GM18511 (cell line): ENCODE measurements around the gene MAN2A1.
"Not testable (repeated sequence)": the region's sequence is repeated elsewhere in the genome, so short reads cannot be mapped to it uniquely, and the experiment has no call there.

Experiments
- ATAC-seq: cut with Tn5 transposase; IDR thresholded peaks from one replicate; pipeline ENCODE4 v1.9.1; 2021; ENCODE audit warnings: mild to moderate bottlenecking, moderate library complexity; ENCODE audit not compliant: unreplicated experiment

Gene MAN2A1

DNA sequence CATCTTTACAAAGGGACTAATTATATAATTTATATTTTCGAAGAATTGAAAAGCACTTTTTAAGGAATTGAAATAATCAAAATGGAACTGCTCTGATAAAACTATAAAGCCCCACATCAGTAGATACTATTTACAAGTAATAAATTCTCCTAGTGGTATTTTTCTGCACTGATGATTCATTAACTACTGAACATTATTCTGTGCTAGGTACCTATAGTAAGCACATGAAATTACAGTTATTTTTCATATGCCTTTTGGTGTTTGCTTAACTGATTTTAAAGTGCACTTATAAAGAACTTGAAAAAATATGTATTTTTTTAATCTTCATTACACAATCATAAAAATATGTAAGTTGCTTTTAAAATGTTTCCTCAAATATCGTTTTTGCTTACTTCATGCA is 123.0 kb downstream of the MAN2A1 start:
- ATAC-seq: no peak

GRCh38 chr5:109816732-109817131 is 127.0 kb downstream of the MAN2A1 start:
- ATAC-seq: no peak

DNA sequence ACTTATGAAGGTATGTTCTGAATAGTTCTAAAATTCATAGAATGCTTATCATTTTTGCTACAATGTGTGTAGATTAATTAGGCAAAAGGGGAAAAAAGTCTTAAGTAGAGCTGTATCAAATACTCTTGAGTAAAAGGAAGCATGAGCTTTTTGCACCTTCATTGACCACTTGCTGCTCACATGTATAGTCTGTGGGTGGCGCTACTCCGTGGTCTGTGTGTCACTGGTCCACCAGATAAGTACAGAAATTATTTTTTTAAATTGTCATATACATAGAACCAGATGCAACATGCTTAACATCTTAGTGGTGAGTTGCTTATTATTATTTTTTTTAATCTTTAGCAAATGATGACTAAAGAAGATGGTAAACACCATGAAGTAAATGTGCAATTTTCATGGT is 130.2 kb downstream of the MAN2A1 start:
- no peak for ATAC-seq

- no peak for ATAC-seq
Observed at GRCh38 chr5:109823597-109823996, 133.9 kb downstream of the MAN2A1 start.

- no peak for ATAC-seq
Observed at GRCh38 chr5:109825450-109825849, 135.7 kb downstream of the MAN2A1 start.

GRCh38 chr5:109826426-109826825 is 136.7 kb downstream of the MAN2A1 start:
- ATAC-seq: no peak

DNA sequence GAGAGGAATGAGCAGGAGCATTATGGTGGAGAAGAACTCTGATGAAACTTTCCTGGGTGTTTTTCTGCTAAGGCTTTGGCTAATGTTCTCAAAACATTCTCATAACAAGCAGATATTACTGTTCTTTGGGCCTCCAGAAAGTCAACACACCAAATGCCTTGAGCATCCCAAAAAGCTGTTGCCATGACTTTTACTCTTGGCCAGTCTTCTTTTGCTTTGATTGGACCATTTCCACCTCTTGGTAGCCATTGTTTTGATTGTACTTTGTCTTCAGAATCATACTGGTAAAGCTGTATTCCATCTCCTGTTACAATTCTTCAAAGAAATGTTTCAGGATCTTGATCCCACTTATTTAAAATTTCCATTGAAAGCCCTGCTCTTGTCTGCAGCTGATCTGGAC is 139.6 kb downstream of the MAN2A1 start:
- ATAC-seq: no peak

DNA sequence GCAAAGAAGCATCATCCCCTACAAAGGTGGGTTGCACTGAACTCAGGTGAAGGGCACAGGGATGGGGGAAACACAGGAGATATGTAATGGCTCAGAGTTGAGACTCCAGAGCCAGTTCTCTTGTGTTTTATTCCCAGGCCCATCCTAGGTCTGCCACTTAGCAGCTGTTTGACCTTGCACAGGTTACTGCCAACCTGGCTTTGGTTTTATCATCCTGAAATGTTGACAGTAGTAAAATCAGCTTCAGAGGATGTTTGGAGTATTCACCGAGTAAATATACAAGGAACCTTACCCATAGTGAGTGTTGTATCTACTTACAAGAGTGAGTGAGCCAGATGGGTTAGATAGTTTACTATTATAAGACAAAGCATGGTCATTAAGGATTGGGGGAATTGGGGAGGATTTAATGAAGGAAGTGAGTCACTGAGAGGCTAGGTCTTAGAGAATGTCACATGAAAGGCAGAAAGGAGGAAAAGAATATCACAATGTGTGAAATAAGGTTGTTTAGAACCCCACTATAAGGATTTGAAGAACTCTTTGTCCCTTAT is 141.3 kb downstream of the MAN2A1 start:
- no peak for ATAC-seq

DNA sequence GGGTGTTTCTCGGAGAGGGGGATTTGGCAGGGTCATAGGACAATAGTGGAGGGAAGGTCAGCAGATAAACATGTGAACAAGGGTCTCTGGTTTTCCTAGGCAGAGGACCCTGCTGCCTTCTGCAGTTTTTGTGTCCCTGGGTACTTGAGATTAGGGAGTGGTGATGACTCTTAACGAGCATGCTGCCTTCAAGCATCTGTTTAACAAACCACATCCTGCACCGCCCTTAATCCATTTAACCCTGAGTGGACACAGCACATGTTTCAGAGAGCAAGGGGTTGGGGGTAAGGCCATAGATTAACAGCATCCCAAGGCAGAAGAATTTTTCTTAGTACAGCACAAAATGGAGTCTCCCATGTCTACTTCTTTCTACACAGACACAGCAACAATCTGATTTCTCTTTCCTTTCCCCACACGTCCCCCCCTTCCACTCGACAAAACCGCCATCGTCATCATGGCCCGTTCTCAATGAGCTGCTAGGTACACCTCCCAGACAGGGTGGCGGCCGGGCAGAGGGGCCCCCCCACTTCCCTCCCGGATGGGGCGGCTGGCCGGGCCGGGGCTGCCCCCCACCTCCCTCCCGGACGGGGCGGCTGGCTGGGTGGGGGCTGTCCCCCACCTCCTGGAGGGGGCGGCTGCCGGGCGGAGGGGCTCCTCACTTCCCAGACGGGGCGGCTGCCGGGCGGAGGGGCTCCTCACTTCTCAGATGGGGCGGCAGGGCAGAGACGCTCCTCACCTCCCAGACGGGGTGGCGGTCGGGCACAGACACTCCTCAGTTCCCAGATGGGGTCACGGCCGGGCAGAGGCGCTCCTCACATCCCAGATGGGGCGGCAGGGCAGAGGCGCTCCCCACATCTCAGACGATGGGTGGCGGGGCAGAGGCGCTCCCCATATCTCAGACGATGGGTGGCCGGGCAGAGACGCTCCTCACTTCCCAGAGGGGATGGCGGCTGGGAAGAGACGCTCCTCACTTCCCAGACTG is 142.8 kb downstream of the MAN2A1 start:
- not testable (repeated sequence) for ATAC-seq

GRCh38 chr5:109833946-109834345 is 144.2 kb downstream of the MAN2A1 start:
- no peak for ATAC-seq

DNA sequence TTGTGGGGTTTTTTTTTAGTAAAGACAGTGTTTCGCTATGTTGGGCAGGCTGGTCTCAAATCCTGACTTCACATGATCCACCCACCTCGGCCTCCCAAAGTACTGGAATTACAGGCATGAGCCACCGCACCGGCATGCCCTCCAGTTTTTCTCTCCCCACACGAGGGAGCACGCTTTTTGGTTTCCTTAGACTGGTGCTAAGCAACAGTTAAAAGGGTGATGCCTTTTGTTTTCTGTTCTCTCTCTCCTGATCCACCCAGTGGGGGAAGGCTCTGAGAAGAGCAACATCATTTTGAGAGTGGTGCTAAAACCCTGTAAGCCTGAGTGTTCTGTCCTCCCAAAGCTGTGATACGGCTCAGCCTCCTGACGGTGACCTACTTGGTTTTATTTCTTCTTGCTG is 146.6 kb downstream of the MAN2A1 start:
- no peak for ATAC-seq

DNA sequence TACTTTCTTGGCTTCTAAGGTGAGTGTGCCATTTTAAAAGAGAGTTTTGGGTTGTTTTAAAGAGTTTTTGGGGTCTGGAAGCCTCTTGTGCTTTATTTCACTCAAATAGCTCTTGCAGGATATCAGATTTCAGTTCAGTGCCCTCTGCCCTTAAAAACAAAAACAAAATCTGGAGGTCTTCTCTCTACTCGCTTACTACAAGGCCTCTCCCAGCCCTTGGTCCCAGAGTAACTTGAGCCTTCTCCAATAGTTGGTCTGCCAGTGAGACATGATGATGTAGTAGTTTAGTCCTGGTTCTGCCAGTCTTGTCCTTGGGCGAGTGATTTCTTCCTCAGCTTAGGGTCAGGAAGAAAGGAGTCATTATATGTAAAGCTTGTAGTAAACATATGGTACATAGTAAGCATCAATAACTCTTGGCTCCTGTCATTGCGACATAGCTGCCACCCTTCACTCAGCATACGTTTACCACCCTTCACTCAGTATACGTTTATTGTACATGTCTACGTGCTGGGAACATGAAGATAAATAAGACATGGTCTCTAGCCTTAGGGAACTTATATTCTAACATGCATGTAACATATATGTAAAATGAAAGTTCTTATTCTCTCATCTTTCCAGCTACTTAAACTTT is 147.6 kb downstream of the MAN2A1 start:
- ATAC-seq: no peak

DNA sequence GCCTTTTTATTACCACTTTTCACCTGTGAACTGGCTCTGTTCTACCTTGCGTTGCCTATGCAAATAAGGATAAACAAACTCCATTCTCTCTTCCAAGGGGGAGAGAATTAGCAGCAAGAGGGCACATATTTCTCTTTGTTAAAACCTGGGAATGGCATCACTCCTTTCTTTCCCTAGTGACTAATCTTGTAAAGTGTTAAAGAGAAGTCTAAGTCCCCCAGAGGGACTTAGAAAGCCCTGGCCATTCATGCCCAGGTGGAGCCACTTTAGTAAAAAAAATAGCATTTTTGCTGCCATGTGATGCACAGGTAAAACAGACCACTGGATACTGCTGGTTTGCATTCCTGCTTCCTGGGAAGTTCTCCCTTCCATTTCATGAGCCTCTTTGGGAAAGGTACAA is 148.4 kb downstream of the MAN2A1 start:
- no peak for ATAC-seq

GRCh38 chr5:109844148-109844547 is 154.4 kb downstream of the MAN2A1 start:
- no peak for ATAC-seq

- no peak for ATAC-seq
Observed at GRCh38 chr5:109844695-109845094, 155.0 kb downstream of the MAN2A1 start.

DNA sequence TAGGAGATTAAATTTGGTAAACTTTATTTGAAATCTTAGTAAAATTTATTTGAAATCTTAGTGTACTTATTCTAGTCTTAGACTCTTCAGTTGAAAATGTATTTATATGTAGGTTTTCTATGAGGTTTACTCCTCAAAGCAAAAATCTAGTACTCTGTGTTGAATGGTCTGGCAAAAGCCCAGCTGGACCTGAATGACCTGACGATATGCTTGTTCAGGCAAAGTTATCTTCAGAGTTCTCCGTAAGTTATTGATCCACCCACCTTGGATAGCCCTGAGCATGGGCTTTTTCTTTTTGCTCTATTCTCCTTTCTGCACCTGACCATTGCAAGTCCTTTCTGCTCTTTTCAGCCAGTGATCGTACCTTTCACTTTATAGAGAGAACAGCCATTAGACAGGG is 158.4 kb downstream of the MAN2A1 start:
- ATAC-seq: no peak

GRCh38 chr5:109849478-109850088 is 159.9 kb downstream of the MAN2A1 start:
- ATAC-seq: no peak

DNA sequence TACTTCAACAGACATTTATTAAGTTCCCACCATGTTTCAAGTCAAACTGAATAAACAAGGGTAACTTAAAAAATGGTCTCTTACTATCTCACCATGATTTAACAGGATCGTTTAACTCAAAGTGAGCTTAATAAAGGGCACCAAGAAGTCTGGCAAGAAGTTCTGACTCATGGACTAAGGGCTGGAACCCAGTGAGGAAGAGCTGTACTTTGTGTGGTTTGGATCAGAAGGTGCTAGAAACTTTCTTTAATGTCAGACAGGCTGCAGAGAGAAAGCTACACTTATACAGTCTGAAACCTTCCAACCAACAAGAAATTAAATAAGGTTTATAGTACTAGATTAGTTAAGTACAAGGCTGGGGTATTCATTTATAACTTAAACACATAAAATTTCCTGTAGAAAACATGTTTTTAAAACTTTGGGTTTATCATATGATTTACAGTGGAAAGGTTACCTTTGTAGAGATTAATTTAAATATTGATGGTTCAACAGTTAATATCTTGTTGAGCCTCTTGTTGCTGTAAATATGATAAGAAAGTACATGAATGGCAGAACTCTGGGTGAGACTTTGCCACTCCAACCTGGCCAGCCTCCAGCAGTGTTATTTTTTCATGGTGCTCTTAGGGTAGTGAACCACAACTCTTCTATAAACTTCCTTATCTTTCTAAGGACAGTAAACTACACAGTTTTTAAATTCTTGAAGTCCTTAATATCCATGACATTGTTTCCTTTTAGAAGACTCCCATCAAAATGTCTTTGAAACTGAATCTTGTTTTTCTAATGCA is 162.8 kb downstream of the MAN2A1 start:
- no peak for ATAC-seq

GRCh38 chr5:109853377-109853776 is 163.7 kb downstream of the MAN2A1 start:
- ATAC-seq: no peak

DNA sequence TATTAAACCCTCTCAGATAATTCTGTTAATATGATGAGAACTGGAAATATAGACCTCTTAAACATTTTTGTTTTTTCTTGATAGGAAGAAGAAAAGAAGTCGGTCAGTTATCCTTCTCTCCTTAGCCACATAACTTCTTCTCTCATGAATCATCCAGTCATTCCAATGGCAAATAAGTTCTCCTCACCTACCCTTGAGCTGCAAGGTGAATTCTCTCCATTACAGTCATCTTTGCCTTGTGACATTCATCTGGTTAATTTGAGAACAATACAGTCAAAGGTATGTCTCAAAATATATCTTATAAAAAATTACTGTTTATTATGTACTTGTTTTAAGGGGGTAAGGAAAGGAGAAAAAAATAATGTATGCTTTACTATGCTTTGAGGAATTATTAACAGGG is 165.3 kb downstream of the MAN2A1 start:
- no peak for ATAC-seq
